Neural progenitor cell (in vitro differentiated cells): ENCODE results near the gene GNAS.

ENCODE experiments used
- EZH2 ChIP-seq: fragments of 200-600 bp; sonication (generic); IDR thresholded peaks from 2 replicates; pipeline ENCODE4 v1.6.1; 2017; ENCODE audit warnings: antibody characterized with exemption, mild to moderate bottlenecking, moderate library complexity
- TF ChIP-seq, protein P1 (sequence below): fragments of 200-600 bp; sonication (generic); IDR thresholded peaks from 2 replicates; pipeline ENCODE4 v1.5.1; 2017; ENCODE audit warnings: antibody characterized with exemption, mild to moderate bottlenecking

DNA sequence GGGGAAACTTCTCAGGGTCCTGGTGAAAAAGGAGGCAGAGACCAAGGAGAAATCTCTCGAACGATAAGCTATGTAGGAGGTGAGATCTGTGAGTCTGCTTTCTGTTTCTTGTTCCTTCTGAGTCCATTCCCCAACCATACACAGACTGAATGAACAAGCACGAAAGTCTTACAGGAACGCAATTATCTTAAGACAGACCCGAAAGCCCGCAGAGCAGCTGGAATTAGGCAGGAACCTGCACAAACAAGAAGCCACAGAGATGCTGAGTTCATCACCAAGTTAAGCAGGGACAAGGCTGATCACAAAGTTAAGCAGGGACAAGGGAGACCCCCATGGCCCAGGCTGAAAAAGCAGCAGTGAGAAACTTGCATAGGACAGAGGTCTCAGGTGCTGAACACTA, 107.1 kb downstream of the GNAS start:
- TF ChIP-seq, protein P1, sequence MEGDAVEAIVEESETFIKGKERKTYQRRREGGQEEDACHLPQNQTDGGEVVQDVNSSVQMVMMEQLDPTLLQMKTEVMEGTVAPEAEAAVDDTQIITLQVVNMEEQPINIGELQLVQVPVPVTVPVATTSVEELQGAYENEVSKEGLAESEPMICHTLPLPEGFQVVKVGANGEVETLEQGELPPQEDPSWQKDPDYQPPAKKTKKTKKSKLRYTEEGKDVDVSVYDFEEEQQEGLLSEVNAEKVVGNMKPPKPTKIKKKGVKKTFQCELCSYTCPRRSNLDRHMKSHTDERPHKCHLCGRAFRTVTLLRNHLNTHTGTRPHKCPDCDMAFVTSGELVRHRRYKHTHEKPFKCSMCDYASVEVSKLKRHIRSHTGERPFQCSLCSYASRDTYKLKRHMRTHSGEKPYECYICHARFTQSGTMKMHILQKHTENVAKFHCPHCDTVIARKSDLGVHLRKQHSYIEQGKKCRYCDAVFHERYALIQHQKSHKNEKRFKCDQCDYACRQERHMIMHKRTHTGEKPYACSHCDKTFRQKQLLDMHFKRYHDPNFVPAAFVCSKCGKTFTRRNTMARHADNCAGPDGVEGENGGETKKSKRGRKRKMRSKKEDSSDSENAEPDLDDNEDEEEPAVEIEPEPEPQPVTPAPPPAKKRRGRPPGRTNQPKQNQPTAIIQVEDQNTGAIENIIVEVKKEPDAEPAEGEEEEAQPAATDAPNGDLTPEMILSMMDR: no peak
- no peak for TF ChIP-seq EZH2
